Daoy (cell line): ENCODE data around the gene IFIT1B. TPM values are rescaled to one million over a fixed set of nuclear protein-coding genes. Genes with fewer than 3 reads are reported as not detected.
"Not testable (repeated sequence)": the region's sequence is repeated elsewhere in the genome, so short reads cannot be mapped to it uniquely, and the experiment has no call there.

Source experiments
- DNase-seq: peaks from one replicate; pipeline ENCODE4 v3.0.0-alpha.2; 2015; ENCODE audit warnings: low read depth
- total RNA-seq: library from RNA; depleted of rRNA; stranded (reverse); fragments of >200 nt; shearing (Covaris generic); gene quantifications from 2 replicates; pipeline ENCODE4 v1.2.3, GENCODE V29; 2014

IFIT1B gene
- total RNA-seq, 1 experiment from 2014 or later = not detected

DNA sequence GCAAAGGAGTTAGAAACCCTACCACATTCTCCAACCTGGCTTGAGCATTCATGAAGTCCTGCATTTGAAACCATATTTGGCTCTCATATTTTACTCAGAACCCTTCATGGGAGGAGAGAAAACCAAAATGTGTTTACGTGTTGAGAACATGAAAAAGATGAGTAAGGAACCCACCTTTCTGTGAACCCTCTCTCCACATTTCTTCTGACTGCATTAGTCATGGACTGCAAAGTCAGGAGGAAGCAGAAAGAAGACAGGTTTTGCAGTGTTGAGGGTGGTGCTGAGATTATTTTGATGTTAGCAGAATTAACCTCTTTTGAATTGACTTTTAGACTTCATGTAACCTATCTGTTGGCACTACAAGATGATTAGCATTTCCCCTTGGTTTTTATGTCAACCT, 4.9 kb downstream of the IFIT1B start:
- no peak for DNase-seq

DNA sequence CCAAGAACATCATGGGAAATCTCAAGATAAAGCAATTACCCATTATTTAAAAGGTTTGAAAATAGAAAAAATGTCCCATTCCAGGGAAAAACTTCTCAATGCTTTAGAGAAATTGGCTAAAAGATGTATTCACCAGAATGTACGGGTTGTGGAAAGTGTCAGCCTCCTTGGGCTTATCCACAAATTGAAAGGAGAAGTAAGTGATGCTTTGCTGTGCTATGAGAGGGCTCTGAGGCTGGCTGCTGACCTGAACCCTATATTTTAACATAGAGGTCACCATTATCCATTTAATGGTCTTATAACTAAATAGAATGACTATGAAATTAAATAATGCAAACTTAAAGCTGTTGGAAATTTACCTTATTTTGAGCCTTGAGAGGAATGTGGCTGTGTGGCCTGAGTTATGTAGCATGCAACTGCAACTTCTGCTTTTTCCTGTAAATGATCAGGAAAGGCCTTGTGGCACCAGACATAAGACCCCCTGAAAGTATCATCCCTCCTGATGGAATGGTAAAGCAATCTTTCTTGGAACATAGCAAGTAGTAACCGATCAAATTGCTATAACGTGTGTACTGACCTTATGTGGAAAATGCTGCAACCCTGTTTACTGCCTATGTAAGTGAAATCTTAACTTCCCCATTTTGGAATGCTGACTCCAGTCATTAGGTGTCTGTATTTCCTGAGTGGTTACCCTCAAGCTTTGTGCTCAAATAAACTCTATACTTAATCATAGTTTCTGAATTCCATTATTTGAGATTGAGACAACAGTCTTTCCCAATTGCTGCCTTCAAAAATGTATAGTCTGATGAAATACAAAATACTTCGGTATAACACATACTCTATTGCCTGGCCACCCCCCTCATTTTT, 6.9 kb downstream of the IFIT1B start:
- DNase-seq = no peak

DNA sequence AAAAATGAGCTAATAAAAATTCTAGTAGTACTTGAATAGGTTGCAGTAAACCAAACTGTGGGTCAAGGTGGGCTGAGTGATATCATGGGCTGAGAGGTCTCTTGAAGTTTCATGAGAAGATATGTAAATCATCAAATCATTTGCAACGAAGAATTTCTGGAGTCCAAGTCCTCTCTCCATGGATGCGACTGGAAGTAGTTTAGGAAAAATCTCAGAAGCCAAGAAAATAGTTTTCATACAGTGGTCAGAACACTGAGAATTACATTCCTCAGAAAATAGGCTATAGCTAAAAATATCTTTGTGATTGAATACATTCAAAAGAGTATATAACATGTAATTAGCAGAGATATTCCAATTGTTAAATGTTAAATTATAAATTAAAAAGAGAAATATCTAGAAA, 10.9 kb downstream of the IFIT1B start:
- no peak for DNase-seq

DNA sequence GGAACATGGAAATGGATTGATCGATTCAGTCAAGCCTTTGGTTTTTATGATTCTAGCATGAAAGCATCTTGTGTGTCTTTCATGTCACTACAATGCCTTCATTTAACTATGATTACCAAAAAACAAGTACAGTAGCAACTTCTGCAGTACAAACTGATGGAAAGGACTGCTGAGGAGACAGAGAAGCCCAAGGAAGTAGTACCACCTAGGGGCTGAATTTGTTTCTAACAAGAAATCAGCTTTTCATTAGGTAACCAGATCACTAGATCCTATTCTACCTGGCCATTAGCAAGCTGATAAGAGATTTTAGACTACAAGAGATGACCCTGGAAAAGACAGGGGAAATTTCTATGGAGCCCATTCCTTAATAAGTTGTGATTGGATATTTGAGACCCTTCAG, 11.4 kb downstream of the IFIT1B start:
- no peak for DNase-seq

DNA sequence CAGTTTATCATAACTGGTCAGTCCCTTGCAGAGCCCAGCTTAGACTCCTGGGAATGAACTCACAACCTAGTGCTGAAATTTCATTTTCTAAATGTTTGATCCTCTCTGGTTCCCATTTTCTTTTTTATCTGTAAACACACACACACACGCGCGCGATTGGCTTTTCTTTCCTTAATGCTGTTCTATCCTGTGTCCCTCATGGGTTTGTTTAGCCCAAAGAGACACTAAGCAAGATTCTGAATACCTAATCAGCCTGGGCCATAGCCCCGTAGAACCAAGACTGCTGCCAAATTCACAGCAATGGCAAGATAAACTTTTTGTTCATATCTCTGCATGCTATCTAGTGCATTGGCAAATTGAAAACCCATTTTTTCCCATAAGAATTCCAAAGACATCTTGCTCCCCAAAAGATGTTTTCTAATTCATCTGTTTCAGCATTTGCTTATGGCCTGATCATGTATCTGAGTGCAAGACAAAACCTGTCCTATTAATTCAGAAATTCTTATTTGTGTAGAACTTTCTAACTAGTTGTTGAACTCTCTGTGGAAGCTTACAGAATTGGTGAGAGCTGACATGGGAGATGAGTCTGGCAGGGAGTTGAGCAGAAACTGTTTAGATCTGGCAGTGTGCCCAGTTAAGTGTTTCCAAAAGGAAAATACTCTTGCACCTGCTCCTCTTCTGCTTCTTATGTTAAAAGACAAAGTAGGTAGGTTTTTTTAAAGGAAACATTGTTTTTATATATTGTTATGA, 12.8 kb downstream of the IFIT1B start:
- no peak for DNase-seq

DNA sequence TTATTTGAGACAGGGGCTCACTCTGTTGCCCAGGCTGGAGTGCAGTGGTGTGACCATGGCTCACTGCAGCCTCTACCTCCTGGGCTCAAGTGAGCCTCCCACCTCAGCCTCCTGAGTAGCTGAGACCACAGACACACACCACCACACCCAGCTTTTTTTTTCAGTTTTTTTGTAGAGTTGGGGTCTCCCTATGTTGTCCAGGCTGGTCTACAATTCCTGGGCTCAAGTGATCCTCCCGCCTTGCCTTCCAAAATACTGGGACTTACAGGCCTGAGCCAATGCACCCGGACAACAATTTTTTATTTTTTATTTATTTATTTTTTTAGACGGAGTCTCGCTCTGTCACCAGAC, 13.3 kb downstream of the IFIT1B start:
- DNase-seq = not testable (repeated sequence)

DNA sequence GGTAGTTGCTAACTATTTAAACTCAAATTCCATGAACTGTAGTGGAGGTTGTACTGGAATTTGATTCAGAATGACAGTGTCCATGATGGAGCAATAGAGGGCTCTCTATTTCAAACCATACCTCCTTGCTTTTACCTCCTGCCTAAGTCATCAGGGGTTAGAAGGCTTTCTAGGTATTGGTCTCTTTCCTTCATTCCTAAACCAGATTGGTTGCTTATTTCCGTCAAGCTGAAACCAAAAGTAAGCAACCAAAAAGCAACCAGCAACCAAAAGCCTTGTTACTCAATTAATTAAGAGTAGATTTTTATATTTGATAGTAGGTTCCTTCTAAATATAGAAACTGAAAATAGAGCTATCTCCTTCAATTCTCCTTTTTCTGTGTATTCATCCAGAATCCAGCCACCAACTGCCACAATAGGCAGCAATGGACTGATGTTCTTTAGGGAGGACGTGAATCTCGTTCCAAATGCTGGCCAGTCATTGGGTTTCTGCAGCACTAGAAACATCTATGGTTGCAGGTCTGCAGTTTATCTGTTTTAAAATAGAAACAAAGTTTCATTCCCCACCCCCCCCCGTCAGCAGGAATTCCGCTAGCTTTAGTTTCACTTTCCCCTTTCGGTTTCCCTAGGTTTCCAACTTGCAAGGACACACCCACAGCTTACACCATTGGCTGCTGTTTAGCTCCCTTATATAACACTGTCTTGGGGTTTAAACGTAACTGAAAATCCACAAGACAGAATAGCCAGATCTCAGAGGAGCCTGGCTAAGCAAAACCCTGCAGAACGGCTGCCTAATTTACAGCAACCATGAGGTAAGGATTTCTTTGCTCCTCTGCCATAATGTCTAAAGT, 14.3 kb downstream of the IFIT1B start, which contains the start of gene IFIT1:
IFIT1 (plus strand) TSS at position 717 of the 850 bp plus-strand sequence; CDS start at position 807, 90 bp downstream.
- DNase-seq = peak; percentile 78

DNA sequence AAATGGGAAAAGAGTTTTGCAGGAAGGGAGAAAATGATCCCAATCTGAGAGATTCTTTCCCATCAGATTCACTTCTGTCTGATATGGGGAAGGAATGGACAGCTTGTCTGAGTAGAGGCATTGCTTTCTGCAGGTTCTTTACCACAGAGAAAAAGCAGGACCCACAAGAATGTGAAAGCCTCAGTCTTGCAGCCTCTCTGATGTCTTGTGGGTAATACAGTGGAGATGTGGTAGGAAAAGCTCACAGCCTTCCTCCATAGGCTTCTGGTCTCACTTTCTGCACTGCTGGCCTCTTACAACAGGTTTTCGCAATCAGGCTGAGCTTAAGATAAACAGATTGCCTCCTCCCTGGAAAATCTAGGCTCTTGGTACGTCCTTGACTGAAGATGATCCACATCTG, 15.1 kb downstream of the IFIT1B start:
- no peak for DNase-seq

DNA sequence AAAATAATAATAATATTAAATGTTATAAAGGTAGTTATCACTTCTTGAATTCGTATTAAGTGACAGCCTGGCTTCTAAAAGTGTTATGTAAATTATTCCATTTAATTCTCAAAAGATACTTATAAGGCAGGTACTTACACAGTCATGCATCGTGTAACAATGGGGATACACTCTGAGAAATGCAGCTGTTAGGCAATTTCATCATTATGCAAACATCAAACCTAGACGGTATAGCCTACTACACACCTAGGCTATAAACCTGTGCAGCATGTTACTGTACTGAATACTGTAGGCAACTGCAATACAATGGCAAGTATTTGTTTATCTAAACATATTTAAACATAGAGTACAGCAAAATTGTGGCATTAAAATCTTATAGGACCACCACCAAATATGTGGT, 16.0 kb downstream of the IFIT1B start:
- DNase-seq = no peak

DNA sequence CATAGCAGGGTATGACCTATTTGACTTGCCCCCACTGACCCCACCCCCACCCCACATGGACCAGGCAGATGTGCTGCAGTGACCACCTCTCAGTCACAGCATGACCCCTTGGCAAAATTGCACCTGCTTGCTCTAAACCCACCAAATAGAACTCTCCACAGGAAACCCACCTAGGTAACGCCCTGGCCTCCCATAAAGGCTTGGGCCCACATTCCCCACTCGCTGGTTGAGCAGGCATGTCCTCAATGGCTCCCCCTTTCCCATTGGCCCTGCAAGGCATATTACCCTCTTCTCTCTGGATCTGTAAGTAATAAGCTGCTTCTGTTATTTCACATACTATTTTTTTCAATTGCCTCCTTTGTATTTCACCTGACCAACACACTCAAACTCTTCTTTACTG, 17.3 kb downstream of the IFIT1B start:
- no peak for DNase-seq

DNA sequence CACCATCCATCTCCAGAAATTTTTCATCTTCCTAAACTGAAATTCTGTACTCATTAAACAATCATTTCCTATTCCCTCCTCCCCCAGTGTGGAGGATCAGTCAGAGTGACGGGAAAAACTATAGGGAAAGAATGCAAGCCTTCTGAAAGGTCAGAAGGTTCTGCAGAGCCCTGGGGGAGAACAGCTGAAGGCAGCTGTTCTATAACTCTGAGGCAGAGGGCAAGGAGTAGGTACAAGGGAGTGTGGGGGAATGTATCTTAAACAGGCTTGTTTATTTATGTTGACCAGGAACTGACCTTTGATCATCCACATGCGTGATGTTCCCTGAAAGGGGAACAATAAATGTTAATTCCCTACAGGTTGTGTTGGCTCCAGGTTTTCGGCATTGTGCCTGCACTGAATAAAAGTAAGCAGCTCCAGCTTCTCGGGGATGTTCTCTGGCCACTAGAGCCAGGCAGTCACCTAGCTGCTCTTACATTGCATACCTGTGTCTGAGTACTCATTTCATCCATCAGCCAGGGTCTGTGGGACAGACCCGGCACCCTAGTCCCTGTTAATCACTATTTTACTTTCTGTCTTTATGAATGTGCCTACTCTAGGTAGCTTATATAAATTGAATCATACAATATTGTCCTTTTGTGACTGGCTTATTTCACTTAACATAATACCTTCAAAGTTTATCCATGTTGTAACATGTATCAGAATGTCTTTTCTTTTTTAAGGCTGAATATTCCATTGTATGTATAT, 20.3 kb downstream of the IFIT1B start:
- DNase-seq = no peak

DNA sequence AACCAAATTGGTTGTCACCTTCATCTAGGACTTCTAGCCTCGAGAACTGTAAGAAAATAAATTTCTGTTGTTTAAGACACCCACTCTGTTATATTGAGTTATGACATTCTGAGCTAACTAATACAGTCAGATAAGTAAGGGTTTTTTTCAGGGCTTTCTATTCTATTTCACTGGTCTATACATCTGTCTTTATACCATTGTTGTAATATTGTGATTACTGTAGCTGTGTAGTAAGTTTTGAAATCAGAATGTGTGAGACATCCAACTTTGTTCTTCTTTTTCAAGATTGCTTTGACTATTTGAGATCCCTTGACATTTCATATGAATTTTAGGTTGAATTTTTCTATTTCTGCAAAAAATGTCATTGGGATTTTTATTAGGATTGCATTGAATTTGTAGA, 22.1 kb downstream of the IFIT1B start:
- no peak for DNase-seq

DNA sequence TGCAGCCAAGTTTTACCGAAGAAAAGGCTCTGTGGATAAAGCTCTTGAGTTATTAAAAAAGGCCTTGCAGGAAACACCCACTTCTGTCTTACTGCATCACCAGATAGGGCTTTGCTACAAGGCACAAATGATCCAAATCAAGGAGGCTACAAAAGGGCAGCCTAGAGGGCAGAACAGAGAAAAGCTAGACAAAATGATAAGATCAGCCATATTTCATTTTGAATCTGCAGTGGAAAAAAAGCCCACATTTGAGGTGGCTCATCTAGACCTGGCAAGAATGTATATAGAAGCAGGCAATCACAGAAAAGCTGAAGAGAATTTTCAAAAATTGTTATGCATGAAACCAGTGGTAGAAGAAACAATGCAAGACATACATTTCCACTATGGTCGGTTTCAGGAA, 25.2 kb downstream of the IFIT1B start:
- no peak for DNase-seq

DNA sequence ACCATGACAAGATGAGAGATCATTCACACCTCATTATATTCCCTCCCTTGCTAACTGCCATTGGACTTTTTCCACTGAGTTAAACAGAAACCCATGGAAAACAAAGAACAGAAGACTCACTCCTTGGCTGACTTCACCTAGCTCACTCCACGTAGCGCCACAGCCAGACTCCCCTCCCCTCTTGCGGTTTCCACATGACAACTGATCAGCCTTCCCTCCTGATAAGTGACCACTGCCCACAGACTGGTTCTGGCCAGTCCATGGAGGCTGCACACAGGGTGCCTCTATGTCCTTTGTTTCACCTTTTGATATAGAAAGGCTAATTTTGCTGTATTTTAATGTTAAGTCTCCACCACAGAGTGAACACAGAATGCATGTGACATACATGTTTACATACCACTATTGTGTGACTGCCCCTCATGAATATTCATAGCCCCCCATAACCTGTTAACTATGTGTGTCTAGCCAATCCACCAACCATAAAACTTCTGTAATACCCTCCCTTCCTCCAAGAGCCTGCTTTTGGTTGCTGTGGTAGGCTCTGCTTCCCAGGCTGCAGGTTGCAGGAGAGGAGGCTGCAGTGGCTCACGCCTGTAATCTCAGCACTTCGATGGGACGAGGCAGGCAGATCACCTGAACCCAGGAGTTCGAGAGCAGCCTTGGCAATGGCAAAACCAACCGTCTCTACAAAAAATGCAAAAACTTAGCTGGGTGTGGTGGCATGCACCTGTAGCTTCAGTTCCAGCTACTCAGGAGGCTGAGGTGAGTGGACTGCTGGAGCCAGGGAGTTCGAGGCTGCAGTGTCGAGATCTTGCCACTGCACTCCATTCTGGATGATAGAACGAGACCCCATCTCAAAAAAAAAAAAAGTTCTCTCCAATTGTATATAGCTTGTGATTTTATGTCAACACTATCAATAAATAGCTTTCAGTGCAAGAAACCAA, 26.5 kb downstream of the IFIT1B start:
- peak; percentile 16 for DNase-seq

DNA sequence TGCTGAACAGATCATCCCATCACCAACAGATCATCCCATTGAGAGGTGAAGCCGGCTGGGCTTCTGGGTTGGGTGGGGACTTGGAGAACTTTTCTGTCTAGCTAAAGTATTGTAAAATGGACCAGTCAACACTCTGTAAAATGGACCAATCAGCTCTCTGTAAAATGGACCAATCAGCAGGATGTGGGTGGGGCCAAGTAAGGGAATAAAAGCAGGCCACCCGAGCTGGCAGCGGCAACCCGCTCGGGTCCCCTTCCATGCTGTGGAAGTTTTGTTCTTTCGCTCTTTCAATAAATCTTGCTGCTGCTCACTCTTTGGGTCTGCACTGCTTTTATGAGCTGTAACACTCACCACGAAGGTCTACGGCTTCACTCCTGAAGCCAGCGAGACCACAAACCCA, 28.3 kb downstream of the IFIT1B start:
- not testable (repeated sequence) for DNase-seq

DNA sequence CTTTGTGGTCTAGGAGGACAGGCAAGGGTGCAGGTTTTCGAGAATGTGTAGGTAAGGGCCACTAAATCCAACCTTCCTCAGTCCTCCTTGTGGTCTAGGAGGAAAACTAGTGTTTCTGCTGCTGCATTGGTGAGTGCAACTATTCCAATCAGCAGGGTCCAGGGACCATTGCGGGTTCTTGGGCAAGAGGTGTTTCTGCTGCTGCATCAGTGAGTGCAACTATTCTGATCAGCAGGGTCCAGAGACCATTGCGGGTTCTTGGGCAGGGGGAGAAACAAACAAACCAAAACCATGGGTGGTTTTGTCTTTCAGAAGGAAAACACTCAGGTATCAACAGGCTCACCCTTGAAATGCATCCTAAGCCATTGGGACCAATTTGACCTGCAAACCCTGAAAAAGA, 29.9 kb downstream of the IFIT1B start:
- not testable (repeated sequence) for DNase-seq

DNA sequence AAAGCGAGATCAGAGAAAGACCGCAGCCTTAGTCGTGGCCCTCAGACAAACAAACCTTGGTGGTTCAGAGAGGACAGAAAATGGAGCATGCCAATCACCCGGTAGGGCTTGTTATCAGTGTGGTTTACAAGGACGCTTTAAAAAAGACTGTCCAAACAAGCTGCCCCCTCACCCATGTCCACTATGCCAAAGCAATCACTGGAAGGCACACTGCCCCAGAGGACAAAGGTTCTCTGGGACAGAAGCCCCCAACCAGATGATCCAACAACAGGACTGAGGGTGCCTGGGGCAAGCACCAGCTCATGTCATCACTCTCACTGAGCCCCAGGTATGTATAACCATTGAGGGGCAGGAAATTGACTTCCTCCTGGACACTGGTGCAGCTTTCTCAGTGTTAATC, 31.4 kb downstream of the IFIT1B start:
- not testable (repeated sequence) for DNase-seq

DNA sequence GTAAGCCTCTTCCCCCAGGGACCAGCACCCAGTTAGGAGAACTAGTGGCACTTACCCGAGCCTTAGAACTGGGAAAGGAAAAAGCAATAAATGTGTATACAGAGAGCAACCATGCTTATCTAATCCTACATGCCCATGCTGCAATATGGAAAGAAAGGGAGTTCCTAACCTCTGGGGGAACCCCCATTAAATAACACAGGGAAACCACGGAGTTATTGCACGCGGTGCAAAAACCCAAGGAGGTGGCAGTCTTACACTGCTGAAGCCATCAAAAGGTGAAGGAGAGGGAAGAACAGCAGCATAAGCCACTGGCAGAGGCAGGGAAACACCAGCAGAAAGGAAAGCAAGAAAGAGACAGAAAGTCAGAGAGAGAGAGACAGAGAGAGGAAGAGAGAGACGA, 32.7 kb downstream of the IFIT1B start:
- not testable (repeated sequence) for DNase-seq

DNA sequence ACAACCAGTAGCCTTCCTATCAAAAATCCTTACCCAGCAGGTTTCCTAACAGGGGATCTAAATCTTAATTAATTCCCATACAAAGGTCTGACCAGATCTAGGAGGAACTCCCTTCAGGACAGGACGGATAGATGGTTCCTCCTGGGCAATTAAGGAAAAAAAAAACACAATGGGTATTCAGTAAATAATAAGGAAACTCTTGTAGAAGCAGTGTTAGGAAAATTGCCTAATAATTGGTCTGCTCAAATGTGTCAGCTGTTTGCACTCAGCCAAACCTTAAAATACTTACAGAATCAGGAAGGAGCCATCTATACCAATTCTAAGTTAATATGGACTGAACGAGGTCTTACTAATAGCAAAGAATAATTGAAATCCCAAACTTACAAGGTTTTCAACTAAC, 33.3 kb downstream of the IFIT1B start:
- not testable (repeated sequence) for DNase-seq

DNA sequence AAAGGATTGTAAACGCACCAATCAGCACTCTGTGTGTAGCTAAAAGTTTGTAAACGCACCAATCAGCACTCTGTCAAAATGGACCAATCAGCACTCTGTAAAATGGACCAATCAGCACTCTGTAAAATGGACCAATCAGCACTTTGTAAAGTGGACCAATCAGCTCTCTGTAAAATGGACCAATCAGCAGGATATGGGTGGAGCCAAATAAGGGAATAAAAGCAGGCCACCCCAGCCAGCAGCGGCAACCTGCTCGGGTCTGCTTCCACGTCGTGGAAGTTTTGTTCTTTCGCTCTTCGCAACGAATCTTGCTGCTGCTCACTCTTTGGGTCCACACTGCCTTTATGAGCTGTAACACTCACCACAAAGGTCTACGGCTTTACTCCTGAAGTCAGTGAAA, 34.4 kb downstream of the IFIT1B start:
- DNase-seq = not testable (repeated sequence)
